ENCODE measurements around the gene VPS9D1.

The VPS9D1 gene

GRCh38 chr16:89707695-89708094, 13.0 kb downstream of the VPS9D1 start:
- no peak overlapping the region for H3K27ac ChIP-seq
- TF ChIP-seq ZFX (IDR thresholded peaks at IDR 0.05) (no peak), CTCF (conservative IDR thresholded peaks at IDR 0.05) (no peak)

GRCh38 chr16:89706518-89707260, 14.0 kb downstream of the VPS9D1 start:
- TF ChIP-seq CTCF (conservative IDR thresholded peaks at IDR 0.05), result no peak
- TF ChIP-seq ZFX (IDR thresholded peaks at IDR 0.05), result no peak
- no peak overlapping the region for H3K27ac ChIP-seq

GRCh38 chr16:89705006-89705405, 15.7 kb downstream of the VPS9D1 start:
- peak overlapping the region; percentile 19; the same call in 1 of the 2 replicates for H3K27ac ChIP-seq
- TF ChIP-seq CTCF (conservative IDR thresholded peaks at IDR 0.05) (no peak), ZFX (IDR thresholded peaks at IDR 0.05) (no peak)

- peak overlapping the region; percentile 19; the same call in 1 of the 2 replicates for H3K27ac ChIP-seq
- TF ChIP-seq ZFX (IDR thresholded peaks at IDR 0.05) (no peak), CTCF (conservative IDR thresholded peaks at IDR 0.05) (no peak)
Measured at GRCh38 chr16:89704281-89704680, 16.4 kb downstream of the VPS9D1 start.

GRCh38 chr16:89701425-89702406, 19.0 kb downstream of the VPS9D1 start, which contains the start of gene SPATA2L:
Gene SPATA2L (minus strand): TSS chr16:89701705. CDS start chr16:89701232, 473 bp downstream.
- TF ChIP-seq CTCF (conservative IDR thresholded peaks at IDR 0.05) (peak; percentile 55), ZFX (IDR thresholded peaks at IDR 0.05) (no peak)
- peak within 1 kb of the TSS; percentile 89 for H3K27ac ChIP-seq

GRCh38 chr16:89700649-89701424, 19.9 kb downstream of the VPS9D1 start:
- TF ChIP-seq ZFX (IDR thresholded peaks at IDR 0.05) (no peak), CTCF (conservative IDR thresholded peaks at IDR 0.05) (no peak)
- H3K27ac ChIP-seq, result peak overlapping the region; percentile 89

Data from C4-2B (cell line).